Ovary (tissue), 9 donors: ENCODE measurements around the gene STRIP1. TPM values are rescaled to one million over a fixed set of nuclear protein-coding genes. Genes with fewer than 3 reads are reported as not detected.

ENCODE experiments used
- DNase-seq, 5 donors: peaks; one replicate each; pipeline ENCODE4 v3.0.0-alpha.2; 2019 to 2020
- H3K27ac ChIP-seq, 2 donors: fragments of 200-600 bp; one replicate each; pipeline versions ENCODE4 v1.5.1 to v1.8.0; 2019 to 2022
- H3K27me3 ChIP-seq: fragments of 200-600 bp; one replicate; pipeline ENCODE4 v1.8.0; 2022
- H3K36me3 ChIP-seq: fragments of 200-600 bp; sonication (generic); one replicate; pipeline ENCODE4 v1.5.1; 2019
- H3K4me1 ChIP-seq: one replicate; pipeline ENCODE4 v1.8.1; 2013; ENCODE audit warnings: mild to moderate bottlenecking, moderate library complexity; ENCODE audit not compliant: insufficient read depth
- H3K4me3 ChIP-seq: fragments of 200-600 bp; sonication (generic); one replicate; pipeline ENCODE4 v1.5.1; 2017
- H3K9me3 ChIP-seq, 2 donors: fragments of 200-600 bp in 1 of 2; sonication (generic) in 1 of 2; one replicate each; pipeline versions ENCODE4 v1.5.1 to v1.8.1; 2013 to 2019; ENCODE audit warnings: mild to moderate bottlenecking in 1 of 2, moderate library complexity in 1 of 2
- CTCF ChIP-seq, 3 donors: fragments of 450-650 bp in 2 of 3; fragments of 200-600 bp in 1 of 3; IDR thresholded peaks; one replicate each; pipeline versions ENCODE4 v1.5.1 to v1.8.0; 2016 to 2022; ENCODE audit warnings: antibody characterized with exemption in 3 of 3, mild to moderate bottlenecking in 1 of 3
- EP300 ChIP-seq: sonication (generic); formaldehyde crosslinking; IDR thresholded peaks from one replicate; pipeline ENCODE4 v1.6.1; 2017; ENCODE audit warnings: antibody characterized with exemption
- POLR2A ChIP-seq: fragments of 450-650 bp; IDR thresholded peaks from one replicate; pipeline ENCODE4 v1.6.1; 2017; ENCODE audit warnings: antibody characterized with exemption, mild to moderate bottlenecking, moderate library complexity
- WGBS, 3 donors: extraction: QIAGEN DNeasy Blood & Tissue Kit in 1 of 3; methylation state at CpG; one replicate each; pipeline versions ENCODE4 v1.1.5 to v1.1.7; 2013 to 2017; 5-methylcytosine and 5-hydroxymethylcytosine counted together
- intact Hi-C, 4 donors: fragments of 100-400 bp; cut with DNase I; formaldehyde crosslinking; loops; one replicate each; pipeline versions ENCODE4 v1.11.0 to v1.15.1; 2022 to 2023
- polyA plus RNA-seq, 2 donors: library from polyadenylated mRNA; stranded (reverse); fragments of 200-250 nt in 1 of 2; fragments of 350-450 nt in 1 of 2; fragmentation: Illumina TruSeq in 1 of 2; extraction: RNeasy Lipid Tissue Mini Kit (QIAGEN cat#74804) in 1 of 2; gene quantifications; one replicate each; pipeline ENCODE4 v1.2.3, GENCODE V29; 2013 to 2014
- total RNA-seq, 7 donors: library from RNA; depleted of rRNA in 2 of 7; stranded (reverse); fragments of >200 nt in 2 of 7; fragmentation: NEBNext Ultra II Directional in 3 of 7; extraction: Animal tissue kit (Norgen Biotek cat#: 25700) in 3 of 7; gene quantifications; one replicate each; pipeline versions ENCODE4 v1.1.0 to v1.2.4, GENCODE V29; 2016 to 2023
- donor health status: DM: no; HTN: no; CAD: no; lungs with moderate emphysema.
- donor health status: DM: no; HTN: no; CAD: no.
- donor health status: Bipolar disorder and iron deficiency.
- donor health status: DM: yes; HTN: yes; CAD: no.
- donor health status: DM: no; HTN: no; CAD: no.
- donor health status: DM: yes; HTN: yes; CAD: no.

The STRIP1 gene
- total and polyA plus RNA-seq, 9 donors, result 21.6 to 46.7 (median 36.2) TPM

GRCh38 chr1:110102081-110102480 is 67.7 kb downstream of the STRIP1 start:
- Histone ChIP-seq H3K9me3 (no peaks in the 10 kb centered on the region), H3K36me3 (no peaks in the 10 kb centered on the region), H3K4me1 (no peaks in the 10 kb centered on the region), H3K27me3 (no peaks in the 10 kb centered on the region), H3K4me3 (no peak overlapping the region), H3K27ac (no peak overlapping the region)
- 57 to 63% (median 57%) methylated on average over 7 of the region's 7 CpGs for WGBS, 3 donors
- intact Hi-C loops, result loop anchor here in 2 of 4 donors (10.0 kb wide), 2 partner anchors 47 to 327 kb away; no protein-coding TSS in a partner anchor
- no peak for DNase-seq
- no peak for TF ChIP-seq CTCF (IDR thresholded peaks at IDR 0.05)
- no peak for TF ChIP-seq POLR2A
- no peak for TF ChIP-seq EP300

Other genes starting within 250 kb of the STRIP1 start
- gene CSF1, start 123.8 kb upstream of the STRIP1 start, total RNA-seq, result 10 to 100 TPM; 24.2 to 57.6 (median 44.3) TPM
- 10 to 100 TPM; 13.1 to 48.6 TPM for gene CSF1, start 123.8 kb upstream of the STRIP1 start, polyA plus RNA-seq
- gene AHCYL1, start 49.9 kb upstream of the STRIP1 start, total RNA-seq, result 100 to 1,000 TPM in 2 of 7 donors, 10 to 100 TPM in 5; 41.1 to 113 (median 85.8) TPM
- gene AHCYL1, start 49.9 kb upstream of the STRIP1 start, polyA plus RNA-seq, result 100 to 1,000 TPM in 1 of 2 donors, 10 to 100 TPM in 1; 41.8 to 103 TPM
- gene ALX3, start 36.0 kb downstream of the STRIP1 start, total RNA-seq, result under 1 TPM in 4 of 7 donors, not detected in 3; 0.12 to 0.43 (median 0.29) TPM
- gene ALX3, start 36.0 kb downstream of the STRIP1 start, polyA plus RNA-seq, result under 1 TPM in 1 of 2 donors, not detected in 1; 0.36 TPM
- not detected for gene UBL4B, start 77.8 kb downstream of the STRIP1 start, total RNA-seq
- under 1 TPM in 1 of 2 donors, not detected in 1; 0.31 TPM for gene UBL4B, start 77.8 kb downstream of the STRIP1 start, polyA plus RNA-seq
- gene SLC6A17, start 115.9 kb downstream of the STRIP1 start, total RNA-seq, result under 1 TPM in 4 of 7 donors, not detected in 3; 0.05 to 0.15 (median 0.05) TPM
- gene SLC6A17, start 115.9 kb downstream of the STRIP1 start, polyA plus RNA-seq, result under 1 TPM; 0.03 to 0.06 TPM
- gene KCNC4, start 175.7 kb downstream of the STRIP1 start, total RNA-seq, result 10 to 100 TPM in 5 of 7 donors, 1 to 10 TPM in 2; 5.5 to 18.0 (median 14.2) TPM
- 1 to 10 TPM; 3.2 to 5.0 TPM for gene KCNC4, start 175.7 kb downstream of the STRIP1 start, polyA plus RNA-seq